Coronary artery (tissue), 2 donors: ENCODE measurements around the gene RNU5D-1.
A peak's percentile ranks its signal among the peaks of the same experiment; 100 is the strongest.
"Not testable (repeated sequence)": the region's sequence is repeated elsewhere in the genome, so short reads cannot be mapped to it uniquely, and the experiment has no call there.

Source experiments
- DNase-seq: peaks from one replicate; pipeline ENCODE4 v3.0.0-alpha.2; 2017; ENCODE audit warnings: low spot score
- H3K27ac ChIP-seq, 2 donors: fragments of 200-600 bp; sonication (generic); one replicate each; pipeline ENCODE4 v1.5.1; 2016 to 2019
- H3K4me3 ChIP-seq: fragments of 200-600 bp; sonication (generic); 2 replicates; pipeline ENCODE4 v1.5.1; 2016; ENCODE audit warnings: mild to moderate bottlenecking, moderate library complexity
- TF ChIP-seq, protein P1 (sequence below): fragments of 200-600 bp; sonication (generic); IDR thresholded peaks from one replicate; pipeline ENCODE4 v1.5.1; 2019; ENCODE audit warnings: antibody characterized with exemption

The RNU5D-1 gene

DNA sequence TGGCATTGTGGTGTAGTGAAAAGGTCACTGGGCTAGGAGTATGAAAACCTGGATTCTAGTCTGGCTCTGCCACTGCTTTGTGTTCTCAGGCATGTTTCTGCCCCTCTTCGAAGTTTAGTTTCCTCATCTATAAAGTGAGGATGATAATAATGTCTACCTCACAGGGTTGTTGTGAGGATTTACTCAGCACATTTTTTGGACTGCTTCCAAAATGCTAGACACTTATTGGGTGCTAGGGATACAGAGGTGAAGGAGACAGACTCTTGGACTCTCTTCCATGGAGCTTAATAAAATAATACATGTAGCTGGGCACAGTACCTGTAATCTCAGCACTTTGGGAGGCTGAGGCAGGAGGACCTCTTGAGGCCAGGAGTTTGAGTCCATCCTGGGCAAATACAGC is 12.2 kb upstream of the RNU5D-1 start:
- TF ChIP-seq, protein P1, sequence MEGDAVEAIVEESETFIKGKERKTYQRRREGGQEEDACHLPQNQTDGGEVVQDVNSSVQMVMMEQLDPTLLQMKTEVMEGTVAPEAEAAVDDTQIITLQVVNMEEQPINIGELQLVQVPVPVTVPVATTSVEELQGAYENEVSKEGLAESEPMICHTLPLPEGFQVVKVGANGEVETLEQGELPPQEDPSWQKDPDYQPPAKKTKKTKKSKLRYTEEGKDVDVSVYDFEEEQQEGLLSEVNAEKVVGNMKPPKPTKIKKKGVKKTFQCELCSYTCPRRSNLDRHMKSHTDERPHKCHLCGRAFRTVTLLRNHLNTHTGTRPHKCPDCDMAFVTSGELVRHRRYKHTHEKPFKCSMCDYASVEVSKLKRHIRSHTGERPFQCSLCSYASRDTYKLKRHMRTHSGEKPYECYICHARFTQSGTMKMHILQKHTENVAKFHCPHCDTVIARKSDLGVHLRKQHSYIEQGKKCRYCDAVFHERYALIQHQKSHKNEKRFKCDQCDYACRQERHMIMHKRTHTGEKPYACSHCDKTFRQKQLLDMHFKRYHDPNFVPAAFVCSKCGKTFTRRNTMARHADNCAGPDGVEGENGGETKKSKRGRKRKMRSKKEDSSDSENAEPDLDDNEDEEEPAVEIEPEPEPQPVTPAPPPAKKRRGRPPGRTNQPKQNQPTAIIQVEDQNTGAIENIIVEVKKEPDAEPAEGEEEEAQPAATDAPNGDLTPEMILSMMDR: no peak
- no peak overlapping the region for H3K4me3 ChIP-seq
- no peak for DNase-seq
- H3K27ac ChIP-seq: no peak overlapping the region

DNA sequence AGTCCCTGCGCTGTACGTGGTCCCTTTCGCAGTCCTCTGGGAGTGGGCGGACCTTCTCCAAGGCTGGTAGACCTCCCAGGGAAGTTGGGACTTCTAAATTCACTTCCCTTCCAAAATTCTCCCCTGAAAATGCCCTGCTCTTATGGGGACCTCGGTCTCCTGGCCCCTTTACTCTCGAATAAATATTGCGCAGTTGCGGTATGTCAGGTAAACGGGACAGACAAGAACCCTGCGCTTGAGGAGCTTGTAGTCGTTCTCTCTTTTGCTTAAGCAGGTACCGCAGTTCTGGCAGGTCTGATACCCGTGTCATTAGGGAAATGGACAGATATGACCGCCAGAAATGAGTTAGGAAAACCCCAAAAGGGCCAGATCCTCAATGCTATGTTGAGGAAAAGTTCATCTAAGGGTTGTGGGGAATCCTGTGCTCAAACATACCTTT is 9.2 kb upstream of the RNU5D-1 start:
- peak overlapping the region; percentile 71 for H3K4me3 ChIP-seq
- peak overlapping the region in 1 of 2 donors; percentile 32 for H3K27ac ChIP-seq
- no peak for DNase-seq
- TF ChIP-seq, protein P1: no peak

DNA sequence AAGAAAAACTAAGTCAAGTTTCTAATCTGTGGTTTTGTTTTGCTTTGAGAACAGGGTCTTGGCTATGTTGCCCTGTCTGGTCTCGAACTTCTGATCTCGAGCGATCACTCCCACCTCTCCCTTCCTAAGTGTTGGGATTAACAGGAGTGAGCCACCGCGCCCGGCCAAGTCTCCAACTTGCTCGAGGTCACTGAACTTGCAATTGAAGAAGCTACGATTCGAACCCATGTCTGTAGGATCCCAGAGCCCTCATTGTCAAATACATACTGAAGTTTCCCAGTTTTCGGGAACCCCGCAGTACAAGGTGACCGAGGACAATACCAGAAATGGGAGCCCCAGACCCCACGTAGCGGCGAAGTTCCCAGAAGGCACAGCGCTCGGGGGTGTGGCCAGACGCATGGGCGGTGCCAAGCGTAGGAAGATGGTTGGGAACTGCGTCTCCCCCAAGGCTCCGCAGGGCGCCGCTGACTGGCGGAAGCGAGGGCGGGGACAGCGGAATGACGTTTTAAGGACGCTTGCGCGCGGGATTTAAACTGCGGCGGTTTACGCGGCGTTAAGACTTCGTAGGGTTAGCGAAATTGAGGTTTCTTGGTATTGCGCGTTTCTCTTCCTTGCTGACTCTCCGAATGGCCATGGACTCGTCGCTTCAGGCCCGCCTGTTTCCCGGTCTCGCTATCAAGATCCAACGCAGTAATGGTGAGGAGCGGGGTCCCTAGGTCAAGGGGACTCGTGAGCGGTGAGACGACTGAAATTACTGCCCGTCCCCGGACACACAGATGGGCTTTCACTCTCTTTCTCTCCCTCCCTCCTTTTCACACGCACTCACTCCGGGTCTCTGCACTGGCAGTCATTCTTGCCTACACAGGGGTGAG is 8.6 kb upstream of the RNU5D-1 start, which contains the start of gene KIF2C:
Gene KIF2C, plus strand, starts transcription at position 531 of the 872 bp plus-strand sequence. Its CDS starts 96 bp downstream, at position 627.
- H3K27ac ChIP-seq: peak within 1 kb of the TSS; percentile 81 to 88
- TF ChIP-seq, protein P1: no peak
- H3K4me3 ChIP-seq: peak within 1 kb of the TSS; percentile 71
- peak; percentile 97 for DNase-seq

DNA sequence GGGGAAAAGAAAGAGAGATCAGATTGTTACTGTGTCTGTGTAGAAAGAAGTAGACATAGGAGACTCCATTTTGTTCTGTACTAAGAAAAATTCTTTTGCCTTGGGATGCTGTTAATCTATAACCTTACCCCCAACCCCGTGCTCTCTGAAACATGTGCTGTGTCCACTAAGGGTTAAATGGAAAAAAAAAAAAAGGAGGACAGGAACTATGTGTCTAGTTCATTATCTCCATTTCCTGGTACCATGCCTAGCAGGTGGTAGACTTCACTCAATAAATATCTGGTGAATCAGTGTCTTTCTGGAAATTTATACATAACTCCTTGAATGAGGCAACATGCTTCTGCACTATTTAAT is 8.0 kb upstream of the RNU5D-1 start:
- DNase-seq: not testable (repeated sequence)
- Histone ChIP-seq H3K4me3 (peak overlapping the region; percentile 71), H3K27ac (peak overlapping the region; percentile 81 to 88)

DNA sequence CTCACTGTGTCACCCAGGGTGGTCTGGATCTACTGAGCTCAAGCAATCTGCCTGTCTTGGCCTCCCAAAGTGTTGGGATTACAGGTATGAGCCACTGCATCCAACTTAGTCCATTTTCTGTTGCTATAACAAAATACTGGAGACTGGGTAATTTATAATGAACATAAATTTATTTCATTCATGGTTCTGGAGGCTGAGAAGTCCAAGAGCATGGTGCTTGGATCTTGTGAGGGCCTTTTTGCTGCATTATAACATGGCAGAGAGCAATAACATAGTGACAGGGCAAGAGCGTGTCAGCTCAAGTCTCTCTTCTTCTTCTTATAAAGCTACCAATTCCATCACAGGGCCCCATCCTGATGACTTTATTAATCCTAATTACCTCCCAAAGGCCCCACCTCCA is 5.0 kb upstream of the RNU5D-1 start:
- H3K4me3 ChIP-seq: no peak overlapping the region
- H3K27ac ChIP-seq: no peak overlapping the region
- TF ChIP-seq, protein P1: no peak

DNA sequence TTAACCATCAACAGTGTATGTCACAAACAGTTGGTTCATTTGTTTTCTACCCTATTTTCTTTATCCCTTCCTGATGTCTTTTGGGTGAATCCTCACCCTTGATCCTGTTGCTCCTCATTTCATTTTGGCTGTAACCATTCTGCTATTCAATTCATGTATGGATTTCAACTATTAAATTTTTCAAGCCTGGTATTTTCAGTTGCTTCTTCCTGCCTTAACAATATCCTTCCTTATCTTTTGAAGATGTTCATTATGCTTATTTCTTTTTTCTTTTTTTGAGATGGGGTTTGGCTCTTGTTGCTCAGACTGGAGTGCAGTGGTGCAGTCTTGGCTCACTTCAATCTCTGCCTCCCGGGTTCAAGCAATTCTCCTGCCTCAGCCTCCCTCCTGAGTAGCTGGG is 2.8 kb upstream of the RNU5D-1 start:
- no peak for DNase-seq
- H3K4me3 ChIP-seq: no peak overlapping the region
- TF ChIP-seq, protein P1: no peak
- peak overlapping the region in 1 of 2 donors; percentile 2 for H3K27ac ChIP-seq

More for the DNA sequence above, 5.0 kb upstream of the RNU5D-1 start:
- DNase-seq: no peak

DNA sequence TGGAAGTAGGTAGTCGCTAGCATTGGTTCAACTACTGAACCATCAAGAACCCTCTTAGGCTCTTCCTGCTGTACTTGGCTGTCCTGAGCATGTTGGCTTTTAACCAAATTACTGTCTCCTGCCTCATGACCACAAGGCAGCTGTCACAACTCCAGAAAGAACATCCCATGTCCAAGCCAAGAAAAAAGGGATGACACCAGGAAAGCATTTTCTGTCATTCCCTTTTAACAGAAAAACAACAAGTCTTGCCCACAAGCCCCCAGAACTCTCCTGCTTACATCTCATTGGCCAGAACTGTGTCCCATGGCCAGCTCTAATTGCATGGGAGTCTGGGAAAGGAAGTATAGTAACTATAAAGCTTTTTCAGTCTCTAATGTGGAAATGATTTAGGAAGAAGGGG is 2.4 kb upstream of the RNU5D-1 start:
- TF ChIP-seq, protein P1: no peak
- DNase-seq: no peak
- Histone ChIP-seq H3K4me3 (no peak overlapping the region), H3K27ac (peak overlapping the region in 1 of 2 donors; percentile 2)
